Brain microvascular endothelial cell (primary cell): Measurements from ENCODE around the gene PDZRN4.

Experiments used
- DNase-seq: peaks from one replicate; pipeline ENCODE4 v3.0.0-alpha.2; 2020
- H3K27ac ChIP-seq: fragments of 250-450 bp; sonication (Bioruptor Pico); 2 replicates; pipeline ENCODE4 v1.5.1; 2020; ENCODE audit warnings: mild to moderate bottlenecking, moderate library complexity
- H3K27me3 ChIP-seq: fragments of 250-450 bp; sonication (Bioruptor Pico); replicated peaks from 2 replicates; pipeline ENCODE4 v1.5.1; 2020; ENCODE audit warnings: mild to moderate bottlenecking
- H3K36me3 ChIP-seq: fragments of 250-450 bp; sonication (Bioruptor Pico); replicated peaks from 2 replicates; pipeline ENCODE4 v1.5.1; 2020; ENCODE audit warnings: mild to moderate bottlenecking
- H3K4me3 ChIP-seq: 2 replicates; pipeline ENCODE4 v1.5.1; 2011; ENCODE audit warnings: low read depth, mild to moderate bottlenecking, control low read depth, low read length, moderate library complexity
- CTCF ChIP-seq: IDR thresholded peaks from 2 replicates; pipeline ENCODE4 v1.5.1; 2011; ENCODE audit warnings: low read depth, mild to moderate bottlenecking, moderate library complexity, low read length, control low read depth, inconsistent platforms; ENCODE audit errors: missing control alignments
- in situ Hi-C: cut with HindIII; loops from 2 replicates; pipeline ENCODE4 v1.10.0; 2017; ENCODE audit warnings: low sequenced_read_pairs, low pct_ligation_motif_present

The PDZRN4 gene

GRCh38 chr12:41453409-41453808 lies 265.3 kb downstream of the PDZRN4 start:
- in situ Hi-C loops: no loop called here
- Histone ChIP-seq H3K27ac (no peak overlapping the region), H3K27me3 (no peaks in the 10 kb centered on the region), H3K36me3 (no peaks in the 10 kb centered on the region), H3K4me3 (no peak overlapping the region)
- DNase-seq: no peak
- TF ChIP-seq CTCF: no peak

GRCh38 chr12:41459111-41459905 lies 271.2 kb downstream of the PDZRN4 start:
- H3K4me3 ChIP-seq: no peak overlapping the region
- in situ Hi-C loops: no loop called here
- H3K27me3 ChIP-seq: no peaks in the 10 kb centered on the region
- H3K27ac ChIP-seq: no peak overlapping the region
- DNase-seq: no peak
- TF ChIP-seq CTCF: no peak
- no peaks in the 10 kb centered on the region for H3K36me3 ChIP-seq

DNA sequence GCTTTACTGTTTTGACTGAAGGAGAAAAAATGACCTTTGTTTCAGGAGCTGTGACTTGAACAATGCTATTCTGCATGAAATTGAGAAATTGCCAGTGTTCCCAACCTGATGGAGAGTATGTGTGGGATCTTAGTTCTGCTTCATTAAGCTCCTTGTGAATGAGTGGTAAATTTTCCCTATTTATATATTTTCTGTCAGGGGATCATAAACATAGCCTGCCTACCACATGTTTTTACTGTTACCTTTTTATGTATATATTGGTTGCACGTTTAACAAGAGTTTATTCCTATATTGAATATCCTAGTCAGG lies 271.7 kb downstream of the PDZRN4 start:
- no peak for DNase-seq
- in situ Hi-C loops: no loop called here
- H3K4me3 ChIP-seq: no peak overlapping the region
- no peaks in the 10 kb centered on the region for H3K27me3 ChIP-seq
- no peak for TF ChIP-seq CTCF
- no peak overlapping the region for H3K27ac ChIP-seq
- no peaks in the 10 kb centered on the region for H3K36me3 ChIP-seq

GRCh38 chr12:41460906-41461305 lies 272.8 kb downstream of the PDZRN4 start:
- Histone ChIP-seq H3K36me3 (no peaks in the 10 kb centered on the region), H3K4me3 (no peak overlapping the region), H3K27me3 (no peaks in the 10 kb centered on the region), H3K27ac (no peak overlapping the region)
- no peak for DNase-seq
- in situ Hi-C loops: no loop called here
- TF ChIP-seq CTCF: no peak

- in situ Hi-C loops: no loop called here
- no peak overlapping the region for H3K27ac ChIP-seq
- no peak for DNase-seq
These were observed 274.2 kb downstream of the PDZRN4 start for GRCh38 chr12:41462312-41462711.

More at GRCh38 chr12:41462312-41462711, 274.2 kb downstream of the PDZRN4 start:
- TF ChIP-seq CTCF: no peak
- Histone ChIP-seq H3K36me3 (no peaks in the 10 kb centered on the region), H3K27me3 (no peaks in the 10 kb centered on the region), H3K4me3 (no peak overlapping the region)
